Calu3 (cell line): ENCODE data around the gene CLDN7. TPM values are rescaled to one million over a fixed set of nuclear protein-coding genes. Genes with fewer than 3 reads are reported as not detected.

Source experiments
- BruUV-seq: library from RNA; stranded (reverse); fragments of 400-500 nt; replicated peaks from 2 replicates; lab custom pipeline; 2021; lab: Mats Ljungman, UMichigan
- CTCF ChIA-PET: fragments of 300-600 bp; sonication (Branson Sonifier 250); formaldehyde crosslinking; loops from one replicate; lab custom pipeline; 2022; ENCODE audit warnings: antibody characterized with exemption; lab: Charles Lee
- DNase-seq: peaks from one replicate; pipeline ENCODE4 v3.0.0; 2022
- H3K27ac Mint-ChIP-seq: one replicate; pipeline ENCODE4 v1.8.0; 2022; ENCODE audit warnings: mixed read lengths; ENCODE audit not compliant: unreplicated experiment
- H3K27me3 Mint-ChIP-seq: one replicate; pipeline ENCODE4 v1.8.0; 2022; ENCODE audit warnings: mixed read lengths; ENCODE audit not compliant: unreplicated experiment
- H3K36me3 Mint-ChIP-seq: one replicate; pipeline ENCODE4 v1.8.0; 2022; ENCODE audit warnings: mild to moderate bottlenecking, moderate library complexity, mixed read lengths; ENCODE audit not compliant: insufficient read depth, unreplicated experiment
- H3K4me1 Mint-ChIP-seq: one replicate; pipeline ENCODE4 v1.8.0; 2022; ENCODE audit warnings: mild to moderate bottlenecking, low read depth, mixed read lengths; ENCODE audit not compliant: unreplicated experiment
- H3K4me3 Mint-ChIP-seq: one replicate; pipeline ENCODE4 v1.8.0; 2022; ENCODE audit warnings: mild to moderate bottlenecking, low read depth, moderate library complexity, mixed read lengths; ENCODE audit not compliant: unreplicated experiment
- H3K9me3 Mint-ChIP-seq: one replicate; pipeline ENCODE4 v1.8.0; 2022; ENCODE audit warnings: low read depth, mixed read lengths; ENCODE audit not compliant: unreplicated experiment
- intact Hi-C: fragments of 100-400 bp; cut with micrococcal nuclease; formaldehyde crosslinking; loops from one replicate; pipeline ENCODE4 v1.10.0; 2022; ENCODE audit not compliant: unreplicated experiment
- total RNA-seq: library from RNA; stranded (reverse); gene quantifications from 2 replicates; pipeline ENCODE4 v1.2.3, GENCODE V29; 2022
- TF ChIP-seq, protein P1 (sequence below): fragments of 200-600 bp; IDR thresholded peaks from one replicate; pipeline ENCODE4 v1.8.0; 2022; ENCODE audit warnings: antibody characterized with exemption; ENCODE audit not compliant: unreplicated experiment

Gene CLDN7
- total RNA-seq, 1 experiment from 2014 or later: 266 TPM

DNA sequence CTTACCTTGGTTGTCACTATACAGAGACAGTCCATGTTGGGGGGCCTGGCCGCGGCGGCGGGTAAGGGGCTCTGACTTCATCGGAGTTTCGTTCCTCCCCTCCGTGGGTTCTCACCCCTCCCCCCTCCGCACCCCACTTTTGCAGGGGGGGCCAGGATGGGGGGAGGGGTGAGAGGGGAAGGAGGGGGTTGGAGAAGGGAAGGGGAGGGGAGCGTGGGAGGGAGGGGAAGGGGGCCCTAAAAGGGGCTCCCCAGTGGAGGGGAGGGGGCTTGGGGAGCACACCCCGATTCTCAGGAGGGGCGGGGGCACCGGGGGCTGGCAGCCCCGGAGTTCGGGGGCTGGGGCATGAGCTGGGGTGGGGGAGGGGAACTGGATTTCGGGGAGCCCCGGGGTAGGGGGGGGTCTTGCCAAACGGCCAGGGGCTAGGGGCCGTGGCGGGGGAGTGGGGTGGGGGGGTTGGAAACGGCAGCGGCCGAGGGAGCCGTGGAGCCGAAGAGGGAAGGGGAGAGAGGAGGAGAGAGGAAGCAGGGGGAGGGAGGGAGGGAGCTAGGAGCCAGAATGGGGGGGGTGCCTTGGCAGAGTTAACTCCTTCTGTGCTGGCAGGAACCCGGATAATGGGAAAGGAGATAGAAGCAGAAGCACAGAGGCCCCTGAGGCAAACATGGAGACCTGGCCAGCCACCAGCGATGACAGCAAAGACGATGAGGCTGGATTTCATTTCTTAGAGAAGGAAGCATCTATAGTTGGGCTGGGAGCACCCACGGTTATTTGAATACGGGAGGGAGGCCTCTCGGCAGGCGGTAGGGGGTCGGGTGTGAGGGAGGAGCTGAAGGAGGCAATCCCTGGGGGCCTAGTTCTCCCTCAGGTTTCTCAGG, 44.9 kb downstream of the CLDN7 start:
- intact Hi-C loops: no loop called here
- CTCF ChIA-PET: no interaction called here
- Mint-ChIP-seq H3K36me3 (peaks cover 44% of the 10 kb centered on the region), H3K4me3 (no peak overlapping the region), H3K27me3 (peaks cover 35% of the 10 kb centered on the region), H3K27ac (no peak overlapping the region), H3K4me1 (peaks cover 17% of the 10 kb centered on the region), H3K9me3 (no peaks in the 10 kb centered on the region)
- no peak for DNase-seq
- no TSS peak for BruUV-seq
- TF ChIP-seq, protein P1, sequence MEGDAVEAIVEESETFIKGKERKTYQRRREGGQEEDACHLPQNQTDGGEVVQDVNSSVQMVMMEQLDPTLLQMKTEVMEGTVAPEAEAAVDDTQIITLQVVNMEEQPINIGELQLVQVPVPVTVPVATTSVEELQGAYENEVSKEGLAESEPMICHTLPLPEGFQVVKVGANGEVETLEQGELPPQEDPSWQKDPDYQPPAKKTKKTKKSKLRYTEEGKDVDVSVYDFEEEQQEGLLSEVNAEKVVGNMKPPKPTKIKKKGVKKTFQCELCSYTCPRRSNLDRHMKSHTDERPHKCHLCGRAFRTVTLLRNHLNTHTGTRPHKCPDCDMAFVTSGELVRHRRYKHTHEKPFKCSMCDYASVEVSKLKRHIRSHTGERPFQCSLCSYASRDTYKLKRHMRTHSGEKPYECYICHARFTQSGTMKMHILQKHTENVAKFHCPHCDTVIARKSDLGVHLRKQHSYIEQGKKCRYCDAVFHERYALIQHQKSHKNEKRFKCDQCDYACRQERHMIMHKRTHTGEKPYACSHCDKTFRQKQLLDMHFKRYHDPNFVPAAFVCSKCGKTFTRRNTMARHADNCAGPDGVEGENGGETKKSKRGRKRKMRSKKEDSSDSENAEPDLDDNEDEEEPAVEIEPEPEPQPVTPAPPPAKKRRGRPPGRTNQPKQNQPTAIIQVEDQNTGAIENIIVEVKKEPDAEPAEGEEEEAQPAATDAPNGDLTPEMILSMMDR: no peak

DNA sequence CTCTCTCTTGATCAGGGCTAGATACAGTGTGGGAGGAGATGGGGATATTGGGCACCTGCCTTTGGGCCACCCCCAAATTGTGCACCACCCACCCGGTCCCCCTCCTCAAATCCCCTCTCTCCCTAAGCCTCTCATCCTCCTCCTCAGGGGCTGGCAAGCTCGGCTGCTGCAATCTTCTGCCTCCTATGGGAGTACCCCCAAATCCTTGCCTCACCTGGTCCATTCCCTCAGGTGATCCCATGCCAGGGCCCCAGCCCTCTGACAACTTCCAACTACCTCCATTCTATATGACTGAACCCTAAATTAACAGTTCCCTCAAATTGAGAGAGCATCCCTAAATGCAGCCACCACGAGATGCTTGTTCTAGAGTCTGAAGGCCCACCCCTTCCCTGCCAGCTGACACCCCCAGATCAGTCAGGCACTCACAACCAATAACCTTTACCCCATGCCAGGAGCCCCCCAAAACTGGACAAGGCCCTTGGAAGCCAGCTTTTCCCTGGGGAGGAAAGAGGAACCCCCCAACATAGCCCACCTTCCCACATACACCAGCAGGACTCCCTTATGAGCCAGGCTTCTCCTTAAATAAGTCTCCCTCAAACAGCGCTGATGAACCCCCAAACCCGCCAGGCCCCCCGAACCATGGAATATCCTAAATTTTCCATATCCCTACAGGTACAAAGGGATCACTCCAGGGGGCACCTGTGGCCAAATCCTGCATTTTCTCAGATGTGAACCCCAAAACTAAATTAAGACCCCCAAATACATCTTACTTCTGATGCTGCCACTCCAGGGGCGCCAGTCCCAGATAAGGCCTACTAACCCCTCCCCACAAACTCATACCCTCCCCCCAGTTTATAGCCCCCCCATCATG, 45.8 kb downstream of the CLDN7 start:
- DNase-seq: no peak
- intact Hi-C loops: no loop called here
- no peak overlapping the region for H3K27ac Mint-ChIP-seq
- TF ChIP-seq, protein P1: no peak
- no peak overlapping the region for H3K4me3 Mint-ChIP-seq
- no TSS peak for BruUV-seq
- peaks cover 44% of the 10 kb centered on the region for H3K27me3 Mint-ChIP-seq
- CTCF ChIA-PET: no interaction called here
- H3K4me1 Mint-ChIP-seq: peaks cover 17% of the 10 kb centered on the region
- peaks cover 41% of the 10 kb centered on the region for H3K36me3 Mint-ChIP-seq
- H3K9me3 Mint-ChIP-seq: no peaks in the 10 kb centered on the region

DNA sequence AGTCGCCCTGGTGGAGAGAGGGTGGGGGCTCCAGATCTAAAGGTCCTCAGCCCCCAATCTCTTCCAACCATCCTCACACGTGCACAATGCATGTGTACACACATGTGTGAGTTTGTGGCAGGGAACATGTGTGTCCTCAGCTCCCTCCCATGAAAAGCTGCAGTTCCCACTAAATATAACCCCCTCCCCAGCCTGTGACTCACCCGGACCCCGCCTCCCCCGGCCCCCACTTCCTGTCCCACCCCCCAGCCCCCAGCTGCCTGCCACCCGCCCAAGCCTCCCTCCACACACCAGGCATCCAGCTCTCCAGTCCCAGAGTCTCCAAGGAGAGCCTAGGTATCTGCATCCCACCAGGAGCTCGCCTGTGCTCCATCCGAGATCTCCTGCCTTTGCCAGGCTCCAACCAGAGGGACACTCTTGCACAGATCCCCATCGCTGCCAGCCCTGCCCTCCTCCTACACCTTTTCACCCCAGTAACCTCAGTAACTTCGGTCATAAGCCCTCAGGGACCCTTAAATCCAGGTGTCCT, 46.6 kb downstream of the CLDN7 start:
- H3K4me1 Mint-ChIP-seq: peaks cover 17% of the 10 kb centered on the region
- intact Hi-C loops: no loop called here
- DNase-seq: no peak
- no peak overlapping the region for H3K4me3 Mint-ChIP-seq
- no peaks in the 10 kb centered on the region for H3K9me3 Mint-ChIP-seq
- peaks cover 33% of the 10 kb centered on the region for H3K36me3 Mint-ChIP-seq
- peaks cover 52% of the 10 kb centered on the region for H3K27me3 Mint-ChIP-seq
- BruUV-seq: no TSS peak
- no peak overlapping the region for H3K27ac Mint-ChIP-seq
- TF ChIP-seq, protein P1: no peak
- CTCF ChIA-PET: no interaction called here

DNA sequence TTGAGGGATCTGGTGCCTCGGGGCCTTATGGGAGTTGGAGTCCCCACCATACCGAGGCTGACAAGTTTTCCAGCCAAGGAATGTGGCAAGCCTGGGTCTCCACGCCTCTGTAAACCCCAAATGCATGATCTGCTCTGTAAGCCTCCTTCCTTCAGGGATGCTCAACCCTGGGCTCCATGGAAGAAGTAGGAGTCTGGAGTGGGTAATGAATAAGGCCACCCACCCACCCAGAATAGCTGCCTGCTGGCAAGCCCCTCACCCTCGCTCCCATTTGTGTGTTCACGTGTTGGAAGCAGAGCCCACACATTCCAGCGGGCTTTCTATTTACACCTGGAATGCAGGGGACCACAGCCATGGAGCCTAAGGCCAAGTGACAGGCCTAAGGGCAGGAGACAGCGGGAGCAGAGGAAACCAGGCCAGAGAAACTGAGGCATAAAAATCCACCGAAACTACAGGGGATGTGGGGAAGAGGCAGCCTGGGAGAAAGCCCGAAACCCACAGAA, 47.1 kb downstream of the CLDN7 start:
- CTCF ChIA-PET: interaction anchor here (0.7 to 0.8 kb wide), 2 partner anchors 169 to 400 kb away, joined by 3 to 7 read pairs; no protein-coding TSS in a partner anchor
- TF ChIP-seq, protein P1: no peak
- Mint-ChIP-seq H3K27ac (no peak overlapping the region), H3K4me1 (peaks cover 17% of the 10 kb centered on the region), H3K27me3 (peaks cover 57% of the 10 kb centered on the region), H3K36me3 (peaks cover 28% of the 10 kb centered on the region), H3K9me3 (no peaks in the 10 kb centered on the region), H3K4me3 (peak overlapping the region; percentile 74)
- intact Hi-C loops: no loop called here
- no TSS peak for BruUV-seq
- no peak for DNase-seq
